HepG2 (cell line): ENCODE data around the gene TBC1D22A. TPM values are rescaled to one million over a fixed set of nuclear protein-coding genes. Genes with fewer than 3 reads are reported as not detected.

Experiments
- AGO2 ChIP-seq: fragments of 200-400 bp; formaldehyde crosslinking; optimal IDR thresholded peaks from 2 replicates; pipeline ENCODE3; 2017; ENCODE audit warnings: mild to moderate bottlenecking, low read depth, low read length, moderate library complexity
- EP300 ChIP-seq, 3 experiments: sonication (generic) in 1 of 3; formaldehyde crosslinking in 1 of 3; IDR thresholded peaks; 2 replicates each; pipeline versions ENCODE4 v1.5.1 to v1.6.1; 2011 to 2020; ENCODE audit warnings: low read depth in 2 of 3, low read length in 2 of 3, borderline replicate concordance in 1 of 3, improper control_type of control experiment in 1 of 3, mild to moderate bottlenecking in 1 of 3, missing genetic modification reagents in 1 of 3, moderate library complexity in 1 of 3
- MEIS1 ChIP-seq: sonication (generic); formaldehyde crosslinking; IDR thresholded peaks from 2 replicates; pipeline ENCODE4 v1.9.0; 2021; ENCODE audit warnings: mild to moderate bottlenecking, missing genetic modification reagents, moderate library complexity, borderline replicate concordance
- MIER3 ChIP-seq: IDR thresholded peaks from 2 replicates; pipeline ENCODE4 v1.6.1; 2016; ENCODE audit warnings: missing compliant biosample characterization, borderline replicate concordance
- MYNN ChIP-seq: sonication (generic); formaldehyde crosslinking; IDR thresholded peaks from 2 replicates; pipeline ENCODE4 v1.4.0; 2020; ENCODE audit warnings: mild to moderate bottlenecking, low read depth, missing genetic modification reagents
- NCOR1 ChIP-seq: fragments of 200-600 bp; sonication (generic); IDR thresholded peaks from 2 replicates; pipeline ENCODE4 v1.7.0; 2017; ENCODE audit warnings: antibody characterized with exemption, low read length, borderline replicate concordance
- PATZ1 ChIP-seq: sonication (generic); formaldehyde crosslinking; IDR thresholded peaks from 2 replicates; pipeline ENCODE4 v1.4.0; 2020; ENCODE audit warnings: missing genetic modification reagents
- SOX13 ChIP-seq, 3 experiments: fragments of 450-650 bp in 1 of 3; sonication (generic) in 1 of 3; formaldehyde crosslinking in 1 of 3; IDR thresholded peaks in 2 of 3; conservative IDR thresholded peaks in 1 of 3; 2 replicates each; pipeline versions ENCODE4 v1.5.0 to v1.6.1; 2016 to 2020; ENCODE audit warnings: antibody characterized with exemption in 1 of 3, mild to moderate bottlenecking in 1 of 3, missing compliant biosample characterization in 1 of 3, missing genetic modification reagents in 1 of 3, moderate library complexity in 1 of 3
- SP5 ChIP-seq: IDR thresholded peaks from 2 replicates; pipeline ENCODE4 v1.6.1; 2016; ENCODE audit warnings: low read depth, borderline replicate concordance
- TARDBP ChIP-seq: sonication (generic); formaldehyde crosslinking; IDR thresholded peaks from 2 replicates; pipeline ENCODE4 v1.8.0; 2022; ENCODE audit warnings: mild to moderate bottlenecking, missing genetic modification reagents
- ZBTB38 ChIP-seq: sonication (generic); formaldehyde crosslinking; IDR thresholded peaks from 2 replicates; pipeline ENCODE4 v1.5.1; 2020; ENCODE audit warnings: mild to moderate bottlenecking, missing genetic modification reagents
- ZBTB4 ChIP-seq: sonication (generic); formaldehyde crosslinking; IDR thresholded peaks from 2 replicates; pipeline ENCODE4 v1.4.0; 2020; ENCODE audit warnings: missing genetic modification reagents, mild to moderate bottlenecking, borderline replicate concordance
- ZBTB7A ChIP-seq: sonication (generic); formaldehyde crosslinking; IDR thresholded peaks from 2 replicates; pipeline ENCODE4 v1.8.0; 2022; ENCODE audit warnings: mild to moderate bottlenecking, missing genetic modification reagents
- ZFY ChIP-seq: sonication (generic); formaldehyde crosslinking; IDR thresholded peaks from 2 replicates; pipeline ENCODE4 v1.4.0; 2020; ENCODE audit warnings: missing genetic modification reagents
- ZIK1 ChIP-seq: sonication (generic); formaldehyde crosslinking; IDR thresholded peaks from 2 replicates; pipeline ENCODE4 v1.5.0; 2020; ENCODE audit warnings: mild to moderate bottlenecking, low read depth, missing genetic modification reagents, borderline replicate concordance
- ZNF263 ChIP-seq: sonication (generic); formaldehyde crosslinking; IDR thresholded peaks from 2 replicates; pipeline ENCODE4 v1.4.0; 2020; ENCODE audit warnings: missing genetic modification reagents
- ZNF704 ChIP-seq: sonication (generic); formaldehyde crosslinking; IDR thresholded peaks from 2 replicates; pipeline ENCODE4 v1.8.1; 2023; ENCODE audit warnings: mild to moderate bottlenecking, inconsistent platforms, moderate library complexity, missing genetic modification reagents, borderline replicate concordance
- polyA plus RNA-seq, 8 experiments: library from polyadenylated mRNA; depleted of rRNA in 3 of 8; stranded (reverse) in 7 of 8; unstranded in 1 of 8; fragments of >200 nt; fragmentation: Illumina TruSeq in 4 of 8; extraction: Trizol in 4 of 8; gene quantifications; 2 replicates each; pipeline versions ENCODE4 v1.2.1 to v1.2.3, GENCODE V29; 2011 to 2016; ENCODE audit warnings: low read depth in 4 of 8, missing spikeins in 1 of 8, mixed read lengths in 1 of 8; ENCODE audit not compliant: insufficient read depth in 1 of 8
- total RNA-seq, 5 experiments: library from RNA; depleted of rRNA; stranded (reverse); fragments of >200 nt; fragmentation: Illumina TruSeq; extraction: Trizol; gene quantifications; 2 replicates each; pipeline ENCODE4 v1.2.3, GENCODE V29; 2016; ENCODE audit warnings: low read depth in 1 of 5
- TF ChIP-seq, protein P1 (sequence below): sonication (generic); formaldehyde crosslinking; conservative IDR thresholded peaks from 2 replicates; pipeline ENCODE4 v1.8.0; 2022; ENCODE audit warnings: low read depth, missing genetic modification reagents

Gene TBC1D22A
- total and polyA plus RNA-seq, 2 of the 13 experiments (the other 11 are each of a cell fraction or from before 2014, with no cell fraction given): 17.3 to 18.0 TPM

- peak; percentile 31; the same call in 1 of the 2 replicates for TF ChIP-seq NCOR1
- TF ChIP-seq MYNN (CRISPR knock-in tag): no peak
- no peak for TF ChIP-seq ZNF704
- 0 out of 4 replicates have a peak, but pooled peaks of 1 of the 2 experiments have one; percentile 14 for TF ChIP-seq EP300 (IDR thresholded peaks at IDR 0.05; ENCODE audit: low read depth in 2 of 2, low read length in 2 of 2)
- TF ChIP-seq EP300 (CRISPR knock-in tag; IDR thresholded peaks at IDR 0.05; ENCODE audit: borderline replicate concordance): no peak
- TF ChIP-seq ZBTB4: no peak
- TF ChIP-seq, protein P1, sequence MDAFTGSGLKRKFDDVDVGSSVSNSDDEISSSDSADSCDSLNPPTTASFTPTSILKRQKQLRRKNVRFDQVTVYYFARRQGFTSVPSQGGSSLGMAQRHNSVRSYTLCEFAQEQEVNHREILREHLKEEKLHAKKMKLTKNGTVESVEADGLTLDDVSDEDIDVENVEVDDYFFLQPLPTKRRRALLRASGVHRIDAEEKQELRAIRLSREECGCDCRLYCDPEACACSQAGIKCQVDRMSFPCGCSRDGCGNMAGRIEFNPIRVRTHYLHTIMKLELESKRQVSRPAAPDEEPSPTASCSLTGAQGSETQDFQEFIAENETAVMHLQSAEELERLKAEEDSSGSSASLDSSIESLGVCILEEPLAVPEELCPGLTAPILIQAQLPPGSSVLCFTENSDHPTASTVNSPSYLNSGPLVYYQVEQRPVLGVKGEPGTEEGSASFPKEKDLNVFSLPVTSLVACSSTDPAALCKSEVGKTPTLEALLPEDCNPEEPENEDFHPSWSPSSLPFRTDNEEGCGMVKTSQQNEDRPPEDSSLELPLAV (CRISPR knock-in tag): no peak
- no peak for TF ChIP-seq ZIK1 (CRISPR knock-in tag)
- peak; percentile 45 for TF ChIP-seq AGO2
- peak; percentile 87 for TF ChIP-seq ZBTB38 (CRISPR knock-in tag)
- peak; percentile 39; the same call in 1 of the 2 replicates for TF ChIP-seq ZBTB7A (CRISPR knock-in tag)
- TF ChIP-seq PATZ1 (CRISPR knock-in tag): peak; percentile 32; the same call in 1 of the 2 replicates
- TF ChIP-seq SP5 (CRISPR knock-in tag): peak; percentile 50; the same call in 1 of the 2 replicates
- TF ChIP-seq ZFY (CRISPR knock-in tag): 0 out of 2 replicates have a peak, but pooled peaks have one; percentile 25
- 0 out of 2 replicates have a peak, but pooled peaks have one; percentile 32 for TF ChIP-seq TARDBP (CRISPR knock-in tag)
- 0 out of 2 replicates have a peak, but pooled peaks have one; percentile 21 for TF ChIP-seq ZNF263 (CRISPR knock-in tag)
- TF ChIP-seq MIER3: no peak
- no peak for TF ChIP-seq SOX13 (IDR thresholded peaks at IDR 0.05)
- peak in 1 of 2 experiments; percentile 59; a peak in 2 of 4 replicates for TF ChIP-seq SOX13 (CRISPR knock-in tag; conservative IDR thresholded peaks at IDR 0.05 in 1 of 2, IDR thresholded peaks at IDR 0.05 in 1 of 2)
- TF ChIP-seq MEIS1 (CRISPR knock-in tag): no peak
Measured at GRCh38 chr22:47164514-47165337, 402.3 kb downstream of the TBC1D22A start (continued).
